ENCODE measurements around the gene PWP1.

GRCh38 chr12:107670999-107671643, 14.5 kb upstream of the PWP1 start:
- no peak for TF ChIP-seq LARP7 (IDR thresholded peaks at IDR 0.05)
- TF ChIP-seq POLR2A (IDR thresholded peaks at IDR 0.05; ENCODE audit: low read depth, low read length): no peak
- TF ChIP-seq NFXL1 (IDR thresholded peaks at IDR 0.05; ENCODE audit: borderline replicate concordance): no peak
- no peak for TF ChIP-seq SIN3A (IDR thresholded peaks at IDR 0.05; ENCODE audit: low read depth, low read length)
- no peak for TF ChIP-seq POLR2AphosphoS5 (IDR thresholded peaks at IDR 0.05; ENCODE audit: low read length)
- TF ChIP-seq CTCF (IDR thresholded peaks at IDR 0.05 in 2 of 3, conservative IDR thresholded peaks at IDR 0.05 in 1 of 3; ENCODE audit: control insufficient read depth in 2 of 3, extremely low read depth in 1 of 3, insufficient read depth in 1 of 3, low read depth in 3 of 3, low read length in 3 of 3): peak; percentile 69 to 89 (median 84)
- TF ChIP-seq EP300 (IDR thresholded peaks at IDR 0.05; ENCODE audit: borderline replicate concordance in 1 of 2, control insufficient read depth in 1 of 2, low read depth in 2 of 2, low read length in 2 of 2): no peak
- peak; percentile 10; the same call in 1 of the 2 replicates for TF ChIP-seq RAD21 (IDR thresholded peaks at IDR 0.05; ENCODE audit: insufficient read depth, low read depth, low read length)
- TF ChIP-seq EGR1 (IDR thresholded peaks at IDR 0.05; ENCODE audit: borderline replicate concordance in 1 of 2, low read depth in 2 of 2, low read length in 2 of 2): no peak
- no peak for TF ChIP-seq TBL1XR1 (IDR thresholded peaks at IDR 0.05; ENCODE audit: low read depth, low read length)

All from GM12878 (cell line).